AG10803 (cell line): ENCODE measurements around the gene BCL11A.
A peak's percentile ranks its signal among the peaks of the same experiment; 100 is the strongest.

Source experiments
- DNase-seq: peaks from one replicate; pipeline ENCODE4 v3.0.0; 2010; ENCODE audit warnings: low read depth
- H3K4me3 ChIP-seq: 2 replicates; pipeline ENCODE4 v1.5.1; 2011; ENCODE audit warnings: mild to moderate bottlenecking, low read length, control low read depth
- TF ChIP-seq, protein P1 (sequence below): conservative IDR thresholded peaks from 2 replicates; pipeline ENCODE4 v1.5.1; 2011; ENCODE audit warnings: mild to moderate bottlenecking, low read length, control low read depth, inconsistent platforms

The BCL11A gene

DNA sequence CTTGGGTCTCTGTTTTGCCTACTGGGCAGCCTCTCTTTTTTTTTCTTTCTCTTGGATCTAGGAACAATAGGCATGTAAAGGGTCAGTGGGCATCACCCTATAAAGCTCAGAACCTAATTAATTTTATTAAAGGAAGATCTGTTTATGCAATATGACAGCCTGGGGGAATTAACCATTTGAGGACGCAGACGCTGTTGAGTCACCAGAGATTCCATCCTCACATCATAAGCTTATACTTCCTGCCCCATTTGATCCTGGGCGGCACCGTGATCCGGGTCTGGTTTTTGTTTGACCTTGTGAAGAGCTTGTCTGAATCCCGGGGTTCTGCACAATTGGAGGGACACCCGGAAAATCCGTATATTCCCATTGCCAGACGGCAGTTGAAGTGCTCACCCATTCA, 16.8 kb upstream of the BCL11A start:
- TF ChIP-seq, protein P1, sequence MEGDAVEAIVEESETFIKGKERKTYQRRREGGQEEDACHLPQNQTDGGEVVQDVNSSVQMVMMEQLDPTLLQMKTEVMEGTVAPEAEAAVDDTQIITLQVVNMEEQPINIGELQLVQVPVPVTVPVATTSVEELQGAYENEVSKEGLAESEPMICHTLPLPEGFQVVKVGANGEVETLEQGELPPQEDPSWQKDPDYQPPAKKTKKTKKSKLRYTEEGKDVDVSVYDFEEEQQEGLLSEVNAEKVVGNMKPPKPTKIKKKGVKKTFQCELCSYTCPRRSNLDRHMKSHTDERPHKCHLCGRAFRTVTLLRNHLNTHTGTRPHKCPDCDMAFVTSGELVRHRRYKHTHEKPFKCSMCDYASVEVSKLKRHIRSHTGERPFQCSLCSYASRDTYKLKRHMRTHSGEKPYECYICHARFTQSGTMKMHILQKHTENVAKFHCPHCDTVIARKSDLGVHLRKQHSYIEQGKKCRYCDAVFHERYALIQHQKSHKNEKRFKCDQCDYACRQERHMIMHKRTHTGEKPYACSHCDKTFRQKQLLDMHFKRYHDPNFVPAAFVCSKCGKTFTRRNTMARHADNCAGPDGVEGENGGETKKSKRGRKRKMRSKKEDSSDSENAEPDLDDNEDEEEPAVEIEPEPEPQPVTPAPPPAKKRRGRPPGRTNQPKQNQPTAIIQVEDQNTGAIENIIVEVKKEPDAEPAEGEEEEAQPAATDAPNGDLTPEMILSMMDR: no peak
- no peak overlapping the region for H3K4me3 ChIP-seq
- DNase-seq: no peak

GRCh38 chr2:60569680-60570111, 16.2 kb upstream of the BCL11A start:
- TF ChIP-seq, protein P1: no peak
- peak overlapping the region; percentile 40 for H3K4me3 ChIP-seq
- DNase-seq: no peak

GRCh38 chr2:60567919-60568768, 14.7 kb upstream of the BCL11A start:
- no peak for DNase-seq
- TF ChIP-seq, protein P1: no peak
- no peak overlapping the region for H3K4me3 ChIP-seq

DNA sequence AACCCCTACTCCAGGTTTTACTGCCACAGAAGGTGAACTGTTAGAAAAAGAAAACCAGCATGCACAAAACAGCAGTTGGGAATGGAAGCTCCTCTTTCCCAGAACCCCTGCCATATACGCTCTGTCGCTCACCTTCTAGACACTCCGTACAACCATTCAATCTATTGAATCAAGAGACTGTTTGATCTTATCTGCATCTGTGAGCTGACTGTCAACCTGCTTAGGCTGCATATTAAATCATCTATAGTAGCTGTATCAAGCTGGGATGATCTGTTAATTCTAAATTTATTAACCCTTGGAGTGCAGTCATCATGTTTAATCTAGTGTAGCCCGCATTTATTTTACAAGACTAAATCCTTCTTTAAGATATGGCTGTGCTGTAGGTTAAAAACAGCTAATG, 13.6 kb upstream of the BCL11A start:
- no peak for DNase-seq
- no peak overlapping the region for H3K4me3 ChIP-seq
- TF ChIP-seq, protein P1: no peak

DNA sequence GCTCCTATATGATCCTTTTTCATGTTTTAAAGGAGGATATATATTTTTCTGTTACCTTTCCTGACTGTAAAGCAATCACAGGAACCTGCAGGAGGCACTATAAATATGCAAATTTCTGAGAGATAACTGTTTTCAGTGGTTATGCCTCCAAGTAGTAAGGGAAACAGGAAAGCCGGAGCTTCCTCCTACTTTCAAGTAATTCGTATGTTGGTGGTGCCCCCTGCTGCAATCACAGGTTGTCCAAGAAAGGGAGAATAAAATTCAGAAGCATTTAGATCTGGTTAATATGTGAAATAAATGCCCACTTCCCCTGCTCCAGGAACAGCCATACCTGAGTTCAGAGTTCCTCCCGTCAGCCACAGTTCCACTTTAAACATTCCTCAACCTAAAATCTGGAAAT, 12.0 kb upstream of the BCL11A start:
- peak; percentile 32 for DNase-seq
- H3K4me3 ChIP-seq: no peak overlapping the region
- TF ChIP-seq, protein P1: peak; percentile 40; the same call in 1 of the 2 replicates

DNA sequence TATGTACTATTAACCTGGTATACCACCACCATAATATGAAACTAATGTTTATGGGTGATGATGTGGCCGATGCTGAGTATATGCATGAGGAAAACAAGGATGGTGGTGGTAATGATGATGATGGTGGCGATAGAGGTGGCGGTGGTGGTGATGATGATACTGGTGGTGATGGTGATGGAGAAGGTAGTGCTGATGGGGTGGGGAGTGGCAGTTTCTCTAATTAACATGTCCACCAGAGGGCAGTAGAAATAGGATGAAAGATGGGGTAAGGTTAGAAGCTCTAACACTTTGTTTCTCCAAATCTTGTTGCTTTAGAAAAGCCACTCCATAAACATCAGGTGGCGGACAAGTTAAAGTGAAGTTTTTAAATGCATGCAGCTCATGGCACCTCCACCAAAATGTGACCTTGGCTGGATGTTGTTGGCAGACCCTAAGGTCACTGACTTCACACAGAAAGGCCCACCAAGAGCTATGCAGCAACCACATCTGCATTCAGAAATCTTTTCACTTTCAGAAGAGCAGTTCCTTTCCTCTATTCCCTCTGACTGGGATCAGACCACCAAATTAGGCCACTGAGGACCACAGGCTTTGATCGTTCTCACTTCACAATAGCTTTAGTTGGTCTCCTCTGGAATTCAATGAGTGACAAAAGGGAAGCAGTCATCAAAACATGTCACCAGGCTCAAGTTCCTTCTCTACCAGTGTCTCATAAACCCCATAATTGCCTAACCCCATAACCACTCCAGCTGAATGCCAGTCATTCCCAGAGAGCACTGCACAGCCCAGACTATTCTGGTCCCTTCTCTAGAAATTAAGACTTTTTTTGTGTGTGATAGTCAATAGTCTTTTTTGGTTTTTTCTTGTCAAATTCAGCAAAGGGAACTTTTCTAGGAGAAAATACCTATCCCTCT, 7.5 kb upstream of the BCL11A start:
- no peak overlapping the region for H3K4me3 ChIP-seq
- TF ChIP-seq, protein P1: peak; percentile 66
- peak; percentile 33 for DNase-seq
